ENCODE data around the gene KCNC4. TPM values are rescaled to one million over a fixed set of nuclear protein-coding genes. Genes with fewer than 3 reads are reported as not detected.

The KCNC4 gene
- polyA plus RNA-seq, 2 of the 4 experiments (the other 2 are of a cell fraction) = 1.1 to 2.4 TPM

GRCh38 chr1:110225756-110226404, 15.8 kb downstream of the KCNC4 start:
- POLR2A ChIA-PET = no interaction called here

GRCh38 chr1:110227774-110228173, 17.7 kb downstream of the KCNC4 start:
- FAIRE-seq (no peak), DNase-seq (ENCODE audit: low read depth in 1 of 2, low spot score in 1 of 2) (no peak), ATAC-seq (no peak)
- ChIA-PET CTCF (interaction anchor here (1.5 to 4.4 kb wide), 2 partner anchors 20 to 85 kb away, joined by 5 to 19 read pairs; no protein-coding TSS in a partner anchor), POLR2A (no interaction called here)
- H3K4me2 ChIP-seq = no peak overlapping the region
- no peak overlapping the region for H3K4me3 ChIP-seq
- no peak for TF ChIP-seq CHD2 (IDR thresholded peaks at IDR 0.05; ENCODE audit: low read length, partially characterized antibody)
- no peak for TF ChIP-seq HES2 (IDR thresholded peaks at IDR 0.05)
- no peak for TF ChIP-seq ZFP36 (IDR thresholded peaks at IDR 0.05; ENCODE audit: borderline replicate concordance, partially characterized antibody)
- TF ChIP-seq, protein P1, sequence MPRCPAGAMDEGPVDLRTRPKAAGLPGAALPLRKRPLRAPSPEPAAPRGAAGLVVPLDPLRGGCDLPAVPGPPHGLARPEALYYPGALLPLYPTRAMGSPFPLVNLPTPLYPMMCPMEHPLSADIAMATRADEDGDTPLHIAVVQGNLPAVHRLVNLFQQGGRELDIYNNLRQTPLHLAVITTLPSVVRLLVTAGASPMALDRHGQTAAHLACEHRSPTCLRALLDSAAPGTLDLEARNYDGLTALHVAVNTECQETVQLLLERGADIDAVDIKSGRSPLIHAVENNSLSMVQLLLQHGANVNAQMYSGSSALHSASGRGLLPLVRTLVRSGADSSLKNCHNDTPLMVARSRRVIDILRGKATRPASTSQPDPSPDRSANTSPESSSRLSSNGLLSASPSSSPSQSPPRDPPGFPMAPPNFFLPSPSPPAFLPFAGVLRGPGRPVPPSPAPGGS (IDR thresholded peaks at IDR 0.05) = no peak
- no peak for TF ChIP-seq TP53 (CRISPR knock-in tag; IDR thresholded peaks at IDR 0.05)
- no peak for TF ChIP-seq MAZ (IDR thresholded peaks at IDR 0.05; ENCODE audit: borderline replicate concordance, low read depth, low read length)
- no peak for TF ChIP-seq EHF (CRISPR knock-in tag; IDR thresholded peaks at IDR 0.05)
- H3K4me1 ChIP-seq = peaks cover 6% of the 10 kb centered on the region; the same call in 2 of the 3 replicates
- no peak overlapping the region for H3K27ac ChIP-seq
- H3K9me3 ChIP-seq = no peaks in the 10 kb centered on the region
- 87% methylated on average over 12 of the region's 12 CpGs for WGBS (ENCODE audit: missing lambda C conversion rate)

More at GRCh38 chr1:110225756-110226404, 15.8 kb downstream of the KCNC4 start:
- 86% methylated on average over 12 of the region's 18 CpGs for WGBS (ENCODE audit: missing lambda C conversion rate)
- H3K4me1 ChIP-seq = peaks cover 6% of the 10 kb centered on the region; the same call in 2 of the 3 replicates
- H3K4me3 ChIP-seq = no peak overlapping the region
- H3K27ac ChIP-seq = no peak overlapping the region
- ATAC-seq (no peak), FAIRE-seq (no peak), DNase-seq (ENCODE audit: low read depth in 1 of 2, low spot score in 1 of 2) (no peak)
- H3K9me3 ChIP-seq = no peaks in the 10 kb centered on the region
- CTCF ChIA-PET = interaction anchor here (1.1 to 4.4 kb wide), 3 partner anchors 18 to 270 kb away, joined by 3 to 19 read pairs (median 8); no protein-coding TSS in a partner anchor
- H3K4me2 ChIP-seq = no peak overlapping the region
- TF ChIP-seq ZFP36 (IDR thresholded peaks at IDR 0.05; ENCODE audit: borderline replicate concordance, partially characterized antibody) = no peak
- TF ChIP-seq RAD21 (conservative IDR thresholded peaks at IDR 0.05 in 1 of 2, IDR thresholded peaks at IDR 0.05 in 1 of 2) = no peak
- TF ChIP-seq MAX (IDR thresholded peaks at IDR 0.05) = no peak
- no peak for TF ChIP-seq TFCP2L1 (CRISPR knock-in tag; IDR thresholded peaks at IDR 0.05)

GRCh38 chr1:110228381-110228780, 18.3 kb downstream of the KCNC4 start:
- no peak for DNase-seq (ENCODE audit: low read depth in 1 of 2, low spot score in 1 of 2)
- no peak for FAIRE-seq
- WGBS (ENCODE audit: missing lambda C conversion rate) = 93% methylated on average over 7 of the region's 12 CpGs
- no peak for ATAC-seq
- H3K9me3 ChIP-seq = no peaks in the 10 kb centered on the region
- no peak overlapping the region for H3K4me2 ChIP-seq
- ChIA-PET CTCF (interaction anchor here (1.0 to 4.4 kb wide), 3 partner anchors 21 to 84 kb away, joined by 4 to 19 read pairs (median 5); no protein-coding TSS in a partner anchor), POLR2A (no interaction called here)
- peaks cover 6% of the 10 kb centered on the region; the same call in 2 of the 3 replicates for H3K4me1 ChIP-seq
- TF ChIP-seq GATA3 (IDR thresholded peaks at IDR 0.05; ENCODE audit: borderline replicate concordance) (no peak), RCOR1 (IDR thresholded peaks at IDR 0.05; ENCODE audit: low read depth, low read length) (no peak), PHF8 (IDR thresholded peaks at IDR 0.05; ENCODE audit: borderline replicate concordance, low read depth) (no peak), REST (IDR thresholded peaks at IDR 0.05) (no peak), CTCF (IDR thresholded peaks at IDR 0.05) (no peak), ZC3H11A (IDR thresholded peaks at IDR 0.05) (no peak), CHD4 (IDR thresholded peaks at IDR 0.05; ENCODE audit: borderline replicate concordance) (no peak), MAFK (IDR thresholded peaks at IDR 0.05; ENCODE audit: partially characterized antibody) (no peak), NFE2L2 (conservative IDR thresholded peaks at IDR 0.05; ENCODE audit: low read length) (no peak), TFCP2L1 (CRISPR knock-in tag; IDR thresholded peaks at IDR 0.05) (no peak)
- no peak overlapping the region for H3K4me3 ChIP-seq
- H3K27ac ChIP-seq = no peak overlapping the region

Measured in A549 (cell line).